Endodermal cell (in vitro differentiated cells): ENCODE results near the gene VBP1. TPM values are rescaled to one million over a fixed set of nuclear protein-coding genes. Genes with fewer than 3 reads are reported as not detected.
A peak's percentile ranks its signal among the peaks of the same experiment; 100 is the strongest.

Source experiments
- DNase-seq: peaks from one replicate; pipeline ENCODE4 v3.0.0-alpha.2; 2017
- H3K27ac ChIP-seq: 2 replicates; pipeline ENCODE4 v1.5.1; 2013; ENCODE audit warnings: mild to moderate bottlenecking, low read depth, low read length, moderate library complexity
- H3K27me3 ChIP-seq: 2 replicates; pipeline ENCODE4 v1.6.1; 2013; ENCODE audit warnings: mild to moderate bottlenecking, low read length, moderate library complexity; ENCODE audit not compliant: insufficient read depth, control insufficient read depth, poor library complexity, severe bottlenecking
- H3K36me3 ChIP-seq: 2 replicates; pipeline ENCODE4 v1.7.0; 2013; ENCODE audit warnings: mild to moderate bottlenecking, low read length, moderate library complexity; ENCODE audit not compliant: control insufficient read depth, insufficient read depth
- H3K4me1 ChIP-seq: one replicate; pipeline ENCODE4 v1.7.0; 2013; ENCODE audit warnings: low read length; ENCODE audit not compliant: control insufficient read depth, insufficient read depth
- H3K4me3 ChIP-seq: 2 replicates; pipeline ENCODE4 v1.5.1; 2013; ENCODE audit warnings: mild to moderate bottlenecking, low read length, moderate library complexity
- H3K9ac ChIP-seq: 2 replicates; pipeline ENCODE4 v1.6.1; 2013; ENCODE audit warnings: mild to moderate bottlenecking, low read length, moderate library complexity; ENCODE audit not compliant: poor library complexity, severe bottlenecking; ENCODE audit errors: extremely low read depth
- H3K9me3 ChIP-seq: 2 replicates; pipeline ENCODE4 v1.6.1; 2013; ENCODE audit warnings: mild to moderate bottlenecking, low read length, moderate library complexity; ENCODE audit not compliant: control insufficient read depth
- H3K27ac Mint-ChIP-seq: 2 replicates; pipeline ENCODE4 v1.8.0; 2020; ENCODE audit warnings: mixed read lengths
- H3K27me3 Mint-ChIP-seq: 2 replicates; pipeline ENCODE4 v1.8.0; 2021; ENCODE audit warnings: mild to moderate bottlenecking, mixed read lengths; ENCODE audit not compliant: insufficient read depth
- H3K36me3 Mint-ChIP-seq: 2 replicates; pipeline ENCODE4 v1.8.0; 2020; ENCODE audit warnings: low read depth, mixed read lengths
- H3K4me1 Mint-ChIP-seq: 2 replicates; pipeline ENCODE4 v1.8.0; 2020; ENCODE audit warnings: mixed read lengths
- H3K4me3 Mint-ChIP-seq: 2 replicates; pipeline ENCODE4 v1.8.0; 2020; ENCODE audit warnings: mild to moderate bottlenecking, moderate library complexity, mixed read lengths
- H3K9me3 Mint-ChIP-seq: 2 replicates; pipeline ENCODE4 v1.8.0; 2020; ENCODE audit warnings: mild to moderate bottlenecking, mixed read lengths
- WGBS, 2 experiments: methylation state at CpG; one replicate each; pipeline versions ENCODE4 v1.1.5 to v1.1.7; 2013; ENCODE audit warnings: missing lambda C conversion rate in 2 of 2, mixed read lengths in 1 of 2; ENCODE audit not compliant: insufficient coverage in 1 of 2, insufficient read length in 1 of 2; 5-methylcytosine and 5-hydroxymethylcytosine counted together
- long read RNA-seq, 4 experiments: library from polyadenylated mRNA in 2 of 4; library from RNA in 1 of 4; library from capped mRNA in 1 of 4; stranded (forward) in 3 of 4; unstranded in 1 of 4; transcript quantifications; one replicate each; pipeline ENCODE4 v2.0.0, GENCODE V29; 2020 to 2021; ENCODE audit warnings: inconsistent platforms in 1 of 4
- polyA plus RNA-seq, 2 experiments: library from polyadenylated mRNA; stranded (reverse); fragments of 50-300 nt; gene quantifications; one replicate each; pipeline ENCODE4 v1.2.3, GENCODE V29; 2013
- total RNA-seq, 2 donors: library from RNA; stranded (reverse); fragmentation: NEBNext Ultra II Directional in 1 of 2; extraction: Animal tissue kit (Norgen Biotek cat#: 25700) in 1 of 2; gene quantifications; 2 replicates in 1 of 2; 3 replicates in 1 of 2; pipeline ENCODE4 v1.2.1, GENCODE V29; 2021
- TF ChIP-seq, protein P1 (sequence below): fragments of 200-600 bp; sonication (generic); conservative IDR thresholded peaks from 2 replicates; pipeline ENCODE4 v1.5.0; 2021; ENCODE audit warnings: antibody characterized with exemption, mild to moderate bottlenecking

Gene VBP1, protein sequence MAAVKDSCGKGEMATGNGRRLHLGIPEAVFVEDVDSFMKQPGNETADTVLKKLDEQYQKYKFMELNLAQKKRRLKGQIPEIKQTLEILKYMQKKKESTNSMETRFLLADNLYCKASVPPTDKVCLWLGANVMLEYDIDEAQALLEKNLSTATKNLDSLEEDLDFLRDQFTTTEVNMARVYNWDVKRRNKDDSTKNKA
- 10 to 100 TPM; 83.5 to 97.0 TPM for total RNA-seq
- 91.5 TPM for polyA plus RNA-seq (2013, experiment 1 of 2)
- polyA plus RNA-seq (2013, experiment 2 of 2) = 96.3 TPM
- long read RNA-seq, experiment 1, transcript VBP1-201 (6 exons, 1,686 nt) = major isoform, 47 of 67 reads
- long read RNA-seq, experiment 1, partial matches to known transcripts = 10 of 67 reads
- long read RNA-seq, experiment 1, other reads (novel, unspliced or antisense) = 7 of 67 reads
- long read RNA-seq, experiment 2, transcript VBP1-201 (6 exons, 1,686 nt) = major isoform, 159 of 167 reads
- long read RNA-seq, experiment 2, partial matches to known transcripts = 0 of 167 reads
- long read RNA-seq, experiment 2, other reads (novel, unspliced or antisense) = 8 of 167 reads
- long read RNA-seq, experiment 3, transcript VBP1-201 (6 exons, 1,686 nt) = major isoform, 454 of 479 reads
- long read RNA-seq, experiment 3, partial matches to known transcripts = 4 of 479 reads
- long read RNA-seq, experiment 3, other reads (novel, unspliced or antisense) = 21 of 479 reads
- long read RNA-seq, experiment 4, transcript VBP1-201 (6 exons, 1,686 nt) = major isoform, 380 of 395 reads
- long read RNA-seq, experiment 4, partial matches to known transcripts = 1 of 395 reads
- long read RNA-seq, experiment 4, other reads (novel, unspliced or antisense) = 13 of 395 reads

DNA sequence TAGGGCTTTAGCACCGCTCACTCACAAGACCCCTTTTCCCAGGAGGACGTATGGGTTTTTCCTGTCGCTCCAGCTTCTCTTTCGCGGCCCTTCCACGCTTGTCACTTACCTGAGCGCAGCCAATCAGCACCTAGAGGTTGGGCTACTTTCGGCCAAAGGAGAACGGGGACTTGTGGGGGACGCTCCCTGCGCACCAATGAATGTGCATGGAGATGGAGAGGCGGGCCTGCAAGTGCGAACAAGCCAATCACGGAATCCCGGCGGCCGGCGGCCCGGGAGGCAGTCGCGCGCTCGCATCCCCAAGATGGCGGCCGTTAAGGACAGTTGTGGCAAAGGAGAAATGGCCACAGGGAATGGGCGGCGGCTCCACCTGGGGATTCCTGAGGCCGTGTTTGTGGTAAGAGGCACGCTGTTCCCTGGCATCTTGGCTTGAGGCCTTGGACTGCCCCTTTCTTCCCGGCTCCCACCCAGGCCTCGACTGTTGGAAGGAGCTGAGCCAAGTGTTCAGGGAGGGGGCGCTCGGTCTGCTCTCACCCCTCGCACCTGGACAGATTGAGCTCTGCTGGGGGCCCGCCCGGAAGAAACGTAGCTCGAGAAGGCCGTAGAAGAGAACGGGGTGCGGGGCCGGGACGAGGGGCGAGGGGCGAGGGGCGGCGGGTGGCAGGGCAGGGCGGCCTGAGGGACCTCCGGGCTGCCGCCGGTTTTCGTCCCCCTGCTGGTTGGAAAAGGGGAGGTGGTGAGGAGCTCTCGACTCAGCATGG is at the start of gene VBP1:
Gene VBP1, plus strand, starts transcription at position 282 of the 761 bp plus-strand sequence. Its CDS starts 23 bp downstream, at position 305.
- H3K27ac ChIP-seq = peak within 1 kb of the TSS; percentile 85
- WGBS, 2 experiments = 0% methylated on average over 10 to 53 of the region's 53 CpGs
- H3K4me3 ChIP-seq = peak within 1 kb of the TSS; percentile 96
- H3K9ac ChIP-seq = peak within 1 kb of the TSS; percentile 81
- H3K9me3 Mint-ChIP-seq = peaks cover 34% of the 10 kb centered on the region
- peaks cover 17% of the 10 kb centered on the region for H3K4me1 Mint-ChIP-seq
- H3K36me3 Mint-ChIP-seq = peaks cover 12% of the 10 kb centered on the region
- H3K4me3 Mint-ChIP-seq = peak within 1 kb of the TSS; percentile 83
- DNase-seq = peak; percentile 94
- TF ChIP-seq, protein P1, sequence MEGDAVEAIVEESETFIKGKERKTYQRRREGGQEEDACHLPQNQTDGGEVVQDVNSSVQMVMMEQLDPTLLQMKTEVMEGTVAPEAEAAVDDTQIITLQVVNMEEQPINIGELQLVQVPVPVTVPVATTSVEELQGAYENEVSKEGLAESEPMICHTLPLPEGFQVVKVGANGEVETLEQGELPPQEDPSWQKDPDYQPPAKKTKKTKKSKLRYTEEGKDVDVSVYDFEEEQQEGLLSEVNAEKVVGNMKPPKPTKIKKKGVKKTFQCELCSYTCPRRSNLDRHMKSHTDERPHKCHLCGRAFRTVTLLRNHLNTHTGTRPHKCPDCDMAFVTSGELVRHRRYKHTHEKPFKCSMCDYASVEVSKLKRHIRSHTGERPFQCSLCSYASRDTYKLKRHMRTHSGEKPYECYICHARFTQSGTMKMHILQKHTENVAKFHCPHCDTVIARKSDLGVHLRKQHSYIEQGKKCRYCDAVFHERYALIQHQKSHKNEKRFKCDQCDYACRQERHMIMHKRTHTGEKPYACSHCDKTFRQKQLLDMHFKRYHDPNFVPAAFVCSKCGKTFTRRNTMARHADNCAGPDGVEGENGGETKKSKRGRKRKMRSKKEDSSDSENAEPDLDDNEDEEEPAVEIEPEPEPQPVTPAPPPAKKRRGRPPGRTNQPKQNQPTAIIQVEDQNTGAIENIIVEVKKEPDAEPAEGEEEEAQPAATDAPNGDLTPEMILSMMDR = peak; percentile 70
- peaks cover 6% of the 10 kb centered on the region for H3K27me3 Mint-ChIP-seq
- peaks cover under 1% of the 10 kb centered on the region for H3K9me3 ChIP-seq
- peaks cover 15% of the 10 kb centered on the region for H3K36me3 ChIP-seq
- peaks cover 3% of the 10 kb centered on the region for H3K4me1 ChIP-seq
- no peaks in the 10 kb centered on the region for H3K27me3 ChIP-seq
- H3K27ac Mint-ChIP-seq = peak within 1 kb of the TSS; percentile 87

DNA sequence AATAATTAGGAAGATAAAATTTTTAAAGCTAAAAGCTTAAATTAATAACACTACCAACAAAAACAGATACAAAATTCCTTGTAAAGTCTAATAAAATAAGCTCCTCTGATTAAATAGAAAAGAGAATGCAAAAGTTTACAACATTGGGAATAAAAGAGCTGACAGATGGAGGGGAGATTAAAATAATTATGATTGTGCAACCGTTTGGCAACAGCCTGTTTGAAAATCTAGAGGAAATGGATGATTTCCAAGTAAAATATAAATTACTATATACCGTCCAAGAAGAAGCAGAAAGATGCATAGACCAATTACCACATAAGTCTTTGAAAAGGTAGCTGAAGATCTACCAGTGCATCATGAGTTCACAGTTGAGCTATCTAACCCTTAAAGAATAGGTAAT is 46.4 kb upstream of the VBP1 start:
- WGBS, 2 experiments = 43% methylated on average over 1 of the region's 2 CpGs; no CpG with 5 or more reads in 1 of the 2 experiments
- Mint-ChIP-seq H3K27me3 (no peaks in the 10 kb centered on the region), H3K4me1 (no peaks in the 10 kb centered on the region), H3K4me3 (no peak overlapping the region), H3K27ac (no peak overlapping the region), H3K36me3 (no peaks in the 10 kb centered on the region), H3K9me3 (peaks cover 26% of the 10 kb centered on the region)
- Histone ChIP-seq H3K27me3 (no peaks in the 10 kb centered on the region), H3K4me3 (no peak overlapping the region), H3K4me1 (no peaks in the 10 kb centered on the region), H3K36me3 (no peaks in the 10 kb centered on the region), H3K9ac (no peak overlapping the region), H3K27ac (no peak overlapping the region), H3K9me3 (no peaks in the 10 kb centered on the region)
- TF ChIP-seq, protein P1 = no peak
- DNase-seq = no peak

DNA sequence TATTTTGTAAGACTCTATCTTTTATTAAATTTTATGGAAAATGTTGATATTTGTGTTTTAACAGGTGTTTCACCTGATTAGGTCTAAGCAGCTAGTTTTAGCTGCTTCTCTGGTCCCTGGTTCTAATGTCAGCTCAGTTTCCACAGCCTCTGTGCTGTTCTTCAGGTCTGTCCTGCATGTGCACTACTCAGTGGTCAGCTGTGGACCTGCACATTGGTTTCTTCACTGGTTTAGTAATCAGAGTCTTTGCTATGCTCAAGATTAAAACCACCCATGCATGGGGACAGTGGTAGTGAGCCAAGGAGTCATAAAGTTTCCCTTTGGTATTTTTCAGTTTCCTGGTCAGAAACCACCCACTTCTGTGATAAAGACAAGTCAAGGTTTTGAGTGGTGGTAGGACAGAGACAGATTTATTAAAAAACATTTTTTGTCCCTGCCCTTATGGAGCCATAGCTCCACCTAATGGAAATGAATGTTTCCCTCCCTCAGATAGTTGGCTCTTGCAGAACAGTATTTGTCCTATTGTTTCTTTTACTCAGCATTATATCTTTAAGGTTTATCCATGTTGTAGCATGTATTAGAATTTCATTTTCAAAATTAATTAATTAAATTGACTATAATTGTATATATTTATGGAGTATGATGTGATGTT is 36.8 kb upstream of the VBP1 start:
- H3K4me1 ChIP-seq = no peaks in the 10 kb centered on the region
- Mint-ChIP-seq H3K4me3 (no peak overlapping the region), H3K27ac (no peak overlapping the region), H3K4me1 (no peaks in the 10 kb centered on the region), H3K9me3 (peaks cover 57% of the 10 kb centered on the region), H3K36me3 (no peaks in the 10 kb centered on the region), H3K27me3 (peaks cover 2% of the 10 kb centered on the region)
- no peak overlapping the region for H3K4me3 ChIP-seq
- H3K27me3 ChIP-seq = no peaks in the 10 kb centered on the region
- no peak overlapping the region for H3K9ac ChIP-seq
- no peaks in the 10 kb centered on the region for H3K36me3 ChIP-seq
- H3K9me3 ChIP-seq = no peaks in the 10 kb centered on the region
- no peak overlapping the region for H3K27ac ChIP-seq
- no peak for DNase-seq
- TF ChIP-seq, protein P1 = peak; percentile 33
